HG03280 (cell line): Measurements from ENCODE around the gene MEIS3.

Source experiments
- ATAC-seq: cut with Tn5 transposase; IDR thresholded peaks from one replicate; pipeline ENCODE4 v1.9.1; 2021; ENCODE audit warnings: mild to moderate bottlenecking, moderate library complexity; ENCODE audit not compliant: unreplicated experiment

MEIS3 gene

GRCh38 chr19:47435883-47436417 lies 16.6 kb upstream of the MEIS3 start:
- ATAC-seq: no peak

- no peak for ATAC-seq
Observed at GRCh38 chr19:47435196-47435595, 15.9 kb upstream of the MEIS3 start.

- ATAC-seq: no peak
Observed at GRCh38 chr19:47434088-47434487, 14.8 kb upstream of the MEIS3 start.

GRCh38 chr19:47433121-47433520 lies 13.8 kb upstream of the MEIS3 start:
- no peak for ATAC-seq

- no peak for ATAC-seq
Observed at GRCh38 chr19:47432499-47432898, 13.2 kb upstream of the MEIS3 start.

- ATAC-seq: no peak
Observed at GRCh38 chr19:47432091-47432490, 12.8 kb upstream of the MEIS3 start.

- no peak for ATAC-seq
Observed at GRCh38 chr19:47430041-47430802, 10.9 kb upstream of the MEIS3 start.

GRCh38 chr19:47429140-47429793 lies 9.9 kb upstream of the MEIS3 start:
- no peak for ATAC-seq

- peak; percentile 56 for ATAC-seq
Observed at GRCh38 chr19:47428177-47428894, 9.0 kb upstream of the MEIS3 start.

- ATAC-seq: peak; percentile 44
Observed at GRCh38 chr19:47427241-47428176, 8.2 kb upstream of the MEIS3 start.

- no peak for ATAC-seq
Observed at GRCh38 chr19:47423203-47423882, 4.0 kb upstream of the MEIS3 start.

GRCh38 chr19:47422417-47423163 lies 3.3 kb upstream of the MEIS3 start:
- ATAC-seq: no peak

GRCh38 chr19:47421844-47422395 lies 2.6 kb upstream of the MEIS3 start:
- ATAC-seq: no peak

- no peak for ATAC-seq
Observed at GRCh38 chr19:47421244-47421786, 2.0 kb upstream of the MEIS3 start.

GRCh38 chr19:47419789-47420188 lies 462 bp upstream of the MEIS3 start:
- ATAC-seq: no peak

- ATAC-seq: no peak
Observed at GRCh38 chr19:47418692-47419029, 666 bp downstream of the MEIS3 start.

GRCh38 chr19:47417746-47418691 lies 1.3 kb downstream of the MEIS3 start:
- ATAC-seq: no peak
